HEK293 (cell line): ENCODE data around the gene CROT.

Source experiments
- CTCF ChIA-PET: fragments of 350-600 bp; formaldehyde crosslinking; extraction: SDS; loops from one replicate; lab custom pipeline; 2021; ENCODE audit warnings: antibody characterized with exemption; lab: Yijun Ruan, JAX
- POLR2A ChIA-PET: fragments of 300-600 bp; formaldehyde crosslinking; extraction: SDS; loops from one replicate; lab custom pipeline; 2020; ENCODE audit warnings: antibody characterized with exemption, inconsistent platforms; lab: Yijun Ruan, JAX
- H3K27ac ChIP-seq: fragments of 200-500 bp; sonication (Bioruptor generic); 2 replicates; pipeline ENCODE4 v1.5.1; 2014; ENCODE audit warnings: low read depth, low read length, control low read depth, inconsistent platforms; ENCODE audit errors: extremely low read depth
- H3K36me3 ChIP-seq, 2 experiments: fragments of 200-500 bp in 1 of 2; sonication (Bioruptor generic) in 1 of 2; 1 replicate in 1 of 2; 2 replicates in 1 of 2; pipeline ENCODE4 v1.5.1; 2014 to 2017; ENCODE audit warnings: inconsistent platforms in 2 of 2, low read length in 2 of 2; ENCODE audit not compliant: control insufficient read depth in 2 of 2, insufficient read depth in 1 of 2
- H3K4me1 ChIP-seq: fragments of 200-500 bp; sonication (Bioruptor generic); 2 replicates; pipeline ENCODE4 v1.5.1; 2014; ENCODE audit warnings: mild to moderate bottlenecking, low read length, inconsistent platforms; ENCODE audit not compliant: control insufficient read depth, insufficient read depth
- H3K4me3 ChIP-seq: 2 replicates; pipeline ENCODE4 v1.5.1; 2011; ENCODE audit warnings: low read depth, mild to moderate bottlenecking, control low read depth, low read length, moderate library complexity
- H3K9me3 ChIP-seq: fragments of 200-500 bp; sonication (Bioruptor generic); 2 replicates; pipeline ENCODE4 v1.5.1; 2014; ENCODE audit warnings: low read depth, low read length, inconsistent platforms; ENCODE audit not compliant: control insufficient read depth, insufficient read depth
- GLI4 ChIP-seq: fragments of 450-650 bp; formaldehyde crosslinking; IDR thresholded peaks from 2 replicates; pipeline ENCODE4 v1.5.1; 2016; ENCODE audit warnings: missing biosample characterization, missing genetic modification characterization
- KLF1 ChIP-seq: fragments of 450-650 bp; formaldehyde crosslinking; IDR thresholded peaks from 2 replicates; pipeline ENCODE4 v1.5.1; 2016; ENCODE audit warnings: missing biosample characterization, missing genetic modification characterization
- PRDM1 ChIP-seq: fragments of 450-650 bp; formaldehyde crosslinking; IDR thresholded peaks from 2 replicates; pipeline ENCODE4; 2016; ENCODE audit warnings: missing biosample characterization, missing genetic modification characterization
- SP7 ChIP-seq: fragments of 450-650 bp; formaldehyde crosslinking; IDR thresholded peaks from 2 replicates; pipeline ENCODE4 v1.5.1; 2016; ENCODE audit warnings: missing biosample characterization, missing genetic modification characterization
- ZEB2 ChIP-seq: fragments of 450-650 bp; formaldehyde crosslinking; IDR thresholded peaks from 2 replicates; pipeline ENCODE4 v1.5.1; 2016; ENCODE audit warnings: missing biosample characterization, missing genetic modification characterization
- ZFP3 ChIP-seq: fragments of 450-650 bp; formaldehyde crosslinking; IDR thresholded peaks from 2 replicates; pipeline ENCODE4 v1.5.1; 2016; ENCODE audit warnings: low read depth, missing biosample characterization, missing genetic modification characterization
- ZNF112 ChIP-seq: fragments of 450-650 bp; formaldehyde crosslinking; IDR thresholded peaks from 2 replicates; pipeline ENCODE4 v1.5.0; 2017; ENCODE audit warnings: missing biosample characterization, missing genetic modification characterization
- ZNF169 ChIP-seq: fragments of 450-650 bp; formaldehyde crosslinking; IDR thresholded peaks from 2 replicates; pipeline ENCODE4 v1.5.1; 2016; ENCODE audit warnings: missing biosample characterization, missing genetic modification characterization
- ZNF26 ChIP-seq: fragments of 450-650 bp; formaldehyde crosslinking; IDR thresholded peaks from 2 replicates; pipeline ENCODE4 v1.5.1; 2016; ENCODE audit warnings: missing biosample characterization, missing genetic modification characterization
- ZNF292 ChIP-seq: fragments of 450-650 bp; formaldehyde crosslinking; IDR thresholded peaks from 2 replicates; pipeline ENCODE4 v1.5.1; 2016; ENCODE audit warnings: low read depth, missing biosample characterization, missing genetic modification characterization, borderline replicate concordance
- ZNF37A ChIP-seq: fragments of 450-650 bp; IDR thresholded peaks from 2 replicates; pipeline ENCODE4 v1.5.1; 2018; ENCODE audit warnings: missing biosample characterization, missing genetic modification characterization
- ZNF416 ChIP-seq: fragments of 450-650 bp; formaldehyde crosslinking; IDR thresholded peaks from 2 replicates; pipeline ENCODE4 v1.5.1; 2016; ENCODE audit warnings: missing biosample characterization, missing genetic modification characterization
- ZNF529 ChIP-seq: fragments of 450-650 bp; formaldehyde crosslinking; IDR thresholded peaks from 2 replicates; pipeline ENCODE4 v1.5.1; 2017; ENCODE audit warnings: missing genetic modification characterization, missing biosample characterization; ENCODE audit not compliant: insufficient replicate concordance
- ZNF548 ChIP-seq: fragments of 450-650 bp; formaldehyde crosslinking; IDR thresholded peaks from 2 replicates; pipeline ENCODE4 v1.5.1; 2016; ENCODE audit warnings: missing biosample characterization, missing genetic modification characterization
- ZNF549 ChIP-seq: fragments of 450-650 bp; IDR thresholded peaks from 2 replicates; pipeline ENCODE4 v1.5.1; 2018; ENCODE audit warnings: missing biosample characterization, missing genetic modification characterization, mild to moderate bottlenecking, inconsistent platforms, moderate library complexity
- ZNF560 ChIP-seq: fragments of 450-650 bp; formaldehyde crosslinking; IDR thresholded peaks from 2 replicates; pipeline ENCODE4 v1.5.1; 2017; ENCODE audit warnings: missing biosample characterization, missing genetic modification characterization, borderline replicate concordance
- ZNF670 ChIP-seq: fragments of 450-650 bp; formaldehyde crosslinking; IDR thresholded peaks from 2 replicates; pipeline ENCODE4 v1.5.1; 2016; ENCODE audit warnings: missing biosample characterization, missing genetic modification characterization, low read depth
- ZNF707 ChIP-seq: fragments of 450-650 bp; formaldehyde crosslinking; IDR thresholded peaks from 2 replicates; pipeline ENCODE4 v1.5.1; 2016; ENCODE audit warnings: missing biosample characterization, missing genetic modification characterization
- TF ChIP-seq, protein P1 (sequence below): fragments of 450-650 bp; formaldehyde crosslinking; IDR thresholded peaks from 2 replicates; pipeline ENCODE4 v1.5.1; 2017; ENCODE audit warnings: missing biosample characterization, missing genetic modification characterization
- TF ChIP-seq, protein P2 (sequence below): fragments of 450-650 bp; formaldehyde crosslinking; IDR thresholded peaks from 2 replicates; pipeline ENCODE4 v1.5.1; 2017; ENCODE audit warnings: missing biosample characterization, missing genetic modification characterization

The CROT gene

GRCh38 chr7:87395442-87396020 is 50.1 kb downstream of the CROT start:
- Histone ChIP-seq H3K4me1 (no peaks in the 10 kb centered on the region), H3K4me3 (no peak overlapping the region), H3K36me3 (peaks cover 0 to 21% of the 10 kb centered on the region in 2 experiments; a peak in 2 of 3 replicates), H3K9me3 (no peaks in the 10 kb centered on the region), H3K27ac (no peak overlapping the region)
- ChIA-PET CTCF (no interaction called here), POLR2A (no interaction called here)
- TF ChIP-seq, protein P1, sequence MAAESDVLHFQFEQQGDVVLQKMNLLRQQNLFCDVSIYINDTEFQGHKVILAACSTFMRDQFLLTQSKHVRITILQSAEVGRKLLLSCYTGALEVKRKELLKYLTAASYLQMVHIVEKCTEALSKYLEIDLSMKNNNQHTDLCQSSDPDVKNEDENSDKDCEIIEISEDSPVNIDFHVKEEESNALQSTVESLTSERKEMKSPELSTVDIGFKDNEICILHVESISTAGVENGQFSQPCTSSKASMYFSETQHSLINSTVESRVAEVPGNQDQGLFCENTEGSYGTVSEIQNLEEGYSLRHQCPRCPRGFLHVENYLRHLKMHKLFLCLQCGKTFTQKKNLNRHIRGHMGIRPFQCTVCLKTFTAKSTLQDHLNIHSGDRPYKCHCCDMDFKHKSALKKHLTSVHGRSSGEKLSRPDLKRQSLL (tag by site-specific recombination): no peak
- TF ChIP-seq ZNF560 (tag by site-specific recombination) (no peak), ZEB2 (tag by site-specific recombination) (no peak), ZNF416 (tag by site-specific recombination) (no peak), ZNF37A (tag by site-specific recombination) (no peak), ZNF292 (no peak)

GRCh38 chr7:87398446-87398845 is 53.0 kb downstream of the CROT start:
- H3K9me3 ChIP-seq: no peaks in the 10 kb centered on the region
- TF ChIP-seq KLF1 (tag by site-specific recombination): no peak
- TF ChIP-seq SP7 (tag by site-specific recombination): peak; percentile 75
- peaks cover 0 to 9% of the 10 kb centered on the region in 2 experiments; a peak in 1 of 3 replicates for H3K36me3 ChIP-seq
- H3K4me3 ChIP-seq: no peak overlapping the region
- no peaks in the 10 kb centered on the region for H3K4me1 ChIP-seq
- no peak overlapping the region for H3K27ac ChIP-seq
- ChIA-PET POLR2A (interaction anchor here (1.0 kb wide), 1 partner anchor 37 kb away, joined by 3 read pairs; no protein-coding TSS in a partner anchor), CTCF (interaction anchor here (1.1 kb wide), 1 partner anchor 12 kb away, joined by 4 read pairs; no protein-coding TSS in a partner anchor)

- H3K9me3 ChIP-seq: no peaks in the 10 kb centered on the region
- H3K4me3 ChIP-seq: no peak overlapping the region
- no peaks in the 10 kb centered on the region for H3K4me1 ChIP-seq
- CTCF ChIA-PET: interaction anchor here (0.7 to 0.9 kb wide), 2 partner anchors 10 to 717 kb away, joined by 3 read pairs; no protein-coding TSS in a partner anchor
- TF ChIP-seq PRDM1 (no peak), ZNF169 (no peak), ZFP3 (tag by site-specific recombination) (no peak), ZNF670 (tag by site-specific recombination) (no peak), ZNF112 (tag by site-specific recombination) (no peak), ZNF548 (no peak), ZNF707 (no peak), ZNF26 (tag by site-specific recombination) (no peak), ZNF549 (no peak), GLI4 (tag by site-specific recombination) (no peak), ZNF529 (tag by site-specific recombination) (no peak), ZNF560 (tag by site-specific recombination) (no peak)
- TF ChIP-seq, protein P2, sequence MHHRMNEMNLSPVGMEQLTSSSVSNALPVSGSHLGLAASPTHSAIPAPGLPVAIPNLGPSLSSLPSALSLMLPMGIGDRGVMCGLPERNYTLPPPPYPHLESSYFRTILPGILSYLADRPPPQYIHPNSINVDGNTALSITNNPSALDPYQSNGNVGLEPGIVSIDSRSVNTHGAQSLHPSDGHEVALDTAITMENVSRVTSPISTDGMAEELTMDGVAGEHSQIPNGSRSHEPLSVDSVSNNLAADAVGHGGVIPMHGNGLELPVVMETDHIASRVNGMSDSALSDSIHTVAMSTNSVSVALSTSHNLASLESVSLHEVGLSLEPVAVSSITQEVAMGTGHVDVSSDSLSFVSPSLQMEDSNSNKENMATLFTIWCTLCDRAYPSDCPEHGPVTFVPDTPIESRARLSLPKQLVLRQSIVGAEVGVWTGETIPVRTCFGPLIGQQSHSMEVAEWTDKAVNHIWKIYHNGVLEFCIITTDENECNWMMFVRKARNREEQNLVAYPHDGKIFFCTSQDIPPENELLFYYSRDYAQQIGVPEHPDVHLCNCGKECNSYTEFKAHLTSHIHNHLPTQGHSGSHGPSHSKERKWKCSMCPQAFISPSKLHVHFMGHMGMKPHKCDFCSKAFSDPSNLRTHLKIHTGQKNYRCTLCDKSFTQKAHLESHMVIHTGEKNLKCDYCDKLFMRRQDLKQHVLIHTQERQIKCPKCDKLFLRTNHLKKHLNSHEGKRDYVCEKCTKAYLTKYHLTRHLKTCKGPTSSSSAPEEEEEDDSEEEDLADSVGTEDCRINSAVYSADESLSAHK (tag by site-specific recombination): no peak
- no peaks in the 10 kb centered on the region for H3K36me3 ChIP-seq
- POLR2A ChIA-PET: no interaction called here
- no peak overlapping the region for H3K27ac ChIP-seq
Measured at GRCh38 chr7:87404674-87405073, 59.2 kb downstream of the CROT start.
